C4-2B (cell line): ENCODE data around the gene TTC14.

ENCODE experiments used
- H3K27ac ChIP-seq: fragments of 450-650 bp; 2 replicates; pipeline ENCODE4 v1.5.1; 2017
- CTCF ChIP-seq: fragments of 450-650 bp; conservative IDR thresholded peaks from 2 replicates; pipeline ENCODE4 v1.5.1; 2017; ENCODE audit warnings: mild to moderate bottlenecking
- ZFX ChIP-seq: fragments of 450-650 bp; IDR thresholded peaks from 2 replicates; pipeline ENCODE4 v1.6.1; 2017

Gene TTC14

GRCh38 chr3:180601688-180602666 lies at the start of gene TTC14:
TTC14 (plus strand) TSS chr3:180602163; CDS start chr3:180602262, 99 bp downstream.
- H3K27ac ChIP-seq, result peak within 1 kb of the TSS; percentile 85
- TF ChIP-seq CTCF (peak; percentile 11; the same call in 1 of the 2 replicates), ZFX (peak; percentile 85)

- TF ChIP-seq ZFX (no peak), CTCF (no peak)
- no peak overlapping the region for H3K27ac ChIP-seq
Observed at GRCh38 chr3:180563406-180563805, 38.6 kb upstream of the TTC14 start.

GRCh38 chr3:180564676-180565075 lies 37.3 kb upstream of the TTC14 start:
- no peak overlapping the region for H3K27ac ChIP-seq
- TF ChIP-seq CTCF (no peak), ZFX (no peak)

- no peak for TF ChIP-seq ZFX
- TF ChIP-seq CTCF, result no peak
- H3K27ac ChIP-seq, result no peak overlapping the region
Observed at GRCh38 chr3:180570238-180570637, 31.7 kb upstream of the TTC14 start.

- no peak overlapping the region for H3K27ac ChIP-seq
- TF ChIP-seq CTCF, result no peak
- TF ChIP-seq ZFX, result no peak
Observed at GRCh38 chr3:180571831-180572598, 29.9 kb upstream of the TTC14 start.

- H3K27ac ChIP-seq, result no peak overlapping the region
- no peak for TF ChIP-seq ZFX
- TF ChIP-seq CTCF, result no peak
Observed at GRCh38 chr3:180575571-180575970, 26.4 kb upstream of the TTC14 start.

- TF ChIP-seq CTCF, result no peak
- no peak for TF ChIP-seq ZFX
- H3K27ac ChIP-seq, result no peak overlapping the region
Observed at GRCh38 chr3:180580934-180581333, 21.0 kb upstream of the TTC14 start.
